ENCODE results near the gene MAPK13.

MAPK13 gene

GRCh38 chr6:36142971-36143838 lies 12.9 kb downstream of the MAPK13 start:
- H3K9me3 ChIP-seq, result peaks cover 33% of the 10 kb centered on the region
- no peak overlapping the region for H3K4me2 ChIP-seq
- H3K4me1 ChIP-seq, result peaks cover 63% of the 10 kb centered on the region
- peaks cover 50% of the 10 kb centered on the region for H3K36me3 ChIP-seq
- H3K4me3 ChIP-seq, result no peak overlapping the region
- TF ChIP-seq Cebpa-rat (IDR thresholded peaks at IDR 0.05), result no peak
- no peaks in the 10 kb centered on the region for H4K20me1 ChIP-seq
- H3K27ac ChIP-seq, result peak overlapping the region; percentile 41; the same call in 1 of the 2 replicates
- H3K9ac ChIP-seq, result no peak overlapping the region
- H3K27me3 ChIP-seq, result no peaks in the 10 kb centered on the region

- H3K36me3 ChIP-seq, result peaks cover 39% of the 10 kb centered on the region
- peaks cover 52% of the 10 kb centered on the region for H3K4me1 ChIP-seq
- H3K4me3 ChIP-seq, result no peak overlapping the region
Measured at GRCh38 chr6:36145495-36145894, 15.2 kb downstream of the MAPK13 start.

GRCh38 chr6:36147294-36147693 lies 17.0 kb downstream of the MAPK13 start:
- H3K9me3 ChIP-seq, result peaks cover 53% of the 10 kb centered on the region
- TF ChIP-seq Cebpa-rat (IDR thresholded peaks at IDR 0.05), result no peak
- H3K4me3 ChIP-seq, result 0 out of 2 replicates have a peak overlapping the region, but pooled peaks have one; percentile 2
- H3K36me3 ChIP-seq, result peaks cover 29% of the 10 kb centered on the region
- H3K27me3 ChIP-seq, result no peaks in the 10 kb centered on the region
- H3K4me1 ChIP-seq, result peaks cover 43% of the 10 kb centered on the region
- H4K20me1 ChIP-seq, result no peaks in the 10 kb centered on the region
- no peak overlapping the region for H3K9ac ChIP-seq
- 0 out of 2 replicates have a peak overlapping the region, but pooled peaks have one; percentile 8 for H3K27ac ChIP-seq
- peak overlapping the region; percentile 42 for H3K4me2 ChIP-seq

More at GRCh38 chr6:36145495-36145894, 15.2 kb downstream of the MAPK13 start:
- H3K9ac ChIP-seq, result no peak overlapping the region
- no peak overlapping the region for H3K4me2 ChIP-seq
- no peaks in the 10 kb centered on the region for H4K20me1 ChIP-seq
- peaks cover 41% of the 10 kb centered on the region for H3K9me3 ChIP-seq
- TF ChIP-seq Cebpa-rat (IDR thresholded peaks at IDR 0.05), result no peak
- H3K27ac ChIP-seq, result no peak overlapping the region; the same call in 1 of the 2 replicates
- no peaks in the 10 kb centered on the region for H3K27me3 ChIP-seq

GRCh38 chr6:36149476-36149875 lies 19.2 kb downstream of the MAPK13 start:
- Histone ChIP-seq H3K9ac (no peak overlapping the region; the same call in 1 of the 2 replicates), H3K27me3 (no peaks in the 10 kb centered on the region), H3K27ac (no peak overlapping the region; the same call in 1 of the 2 replicates), H3K9me3 (peaks cover 72% of the 10 kb centered on the region), H3K4me3 (no peak overlapping the region), H3K4me1 (peaks cover 34% of the 10 kb centered on the region), H3K36me3 (peaks cover 14% of the 10 kb centered on the region), H3K4me2 (peak overlapping the region; percentile 67), H4K20me1 (no peaks in the 10 kb centered on the region)
- TF ChIP-seq Cebpa-rat (IDR thresholded peaks at IDR 0.05), result no peak

GRCh38 chr6:36150283-36150682 lies 20.0 kb downstream of the MAPK13 start:
- Histone ChIP-seq H3K4me2 (peak overlapping the region; percentile 67), H3K9me3 (peaks cover 73% of the 10 kb centered on the region), H3K27ac (peak overlapping the region; percentile 15; the same call in 1 of the 2 replicates), H3K4me3 (no peak overlapping the region), H3K4me1 (peaks cover 34% of the 10 kb centered on the region), H4K20me1 (no peaks in the 10 kb centered on the region), H3K36me3 (peaks cover 7% of the 10 kb centered on the region; the same call in 1 of the 2 replicates), H3K27me3 (no peaks in the 10 kb centered on the region), H3K9ac (no peak overlapping the region; the same call in 1 of the 2 replicates)
- no peak for TF ChIP-seq Cebpa-rat (IDR thresholded peaks at IDR 0.05)

- no peak overlapping the region for H3K27ac ChIP-seq
- H3K9me3 ChIP-seq, result peaks cover 54% of the 10 kb centered on the region
- H3K36me3 ChIP-seq, result peaks cover 8% of the 10 kb centered on the region; the same call in 1 of the 2 replicates
- H3K4me2 ChIP-seq, result no peak overlapping the region
- no peak overlapping the region for H3K4me3 ChIP-seq
- H3K4me1 ChIP-seq, result peaks cover 25% of the 10 kb centered on the region
- no peaks in the 10 kb centered on the region for H3K27me3 ChIP-seq
- H3K9ac ChIP-seq, result no peak overlapping the region
- no peak for TF ChIP-seq Cebpa-rat (IDR thresholded peaks at IDR 0.05)
- H4K20me1 ChIP-seq, result no peaks in the 10 kb centered on the region
Measured at GRCh38 chr6:36154286-36154685, 24.0 kb downstream of the MAPK13 start.

GRCh38 chr6:36155662-36156061 lies 25.3 kb downstream of the MAPK13 start:
- Histone ChIP-seq H4K20me1 (no peaks in the 10 kb centered on the region), H3K4me1 (peaks cover 11% of the 10 kb centered on the region), H3K36me3 (peaks cover 8% of the 10 kb centered on the region; the same call in 1 of the 2 replicates), H3K4me3 (no peak overlapping the region), H3K4me2 (no peak overlapping the region), H3K27ac (no peak overlapping the region), H3K9ac (no peak overlapping the region), H3K27me3 (no peaks in the 10 kb centered on the region), H3K9me3 (peaks cover 54% of the 10 kb centered on the region)
- TF ChIP-seq Cebpa-rat (IDR thresholded peaks at IDR 0.05), result no peak

GRCh38 chr6:36160147-36160760 lies 29.9 kb downstream of the MAPK13 start:
- Histone ChIP-seq H3K4me1 (peaks cover 3% of the 10 kb centered on the region; the same call in 1 of the 2 replicates), H3K9ac (no peak overlapping the region), H4K20me1 (no peaks in the 10 kb centered on the region), H3K36me3 (peaks cover 8% of the 10 kb centered on the region; the same call in 1 of the 2 replicates), H3K27me3 (no peaks in the 10 kb centered on the region), H3K9me3 (peaks cover 14% of the 10 kb centered on the region), H3K4me3 (no peak overlapping the region), H3K27ac (no peak overlapping the region), H3K4me2 (no peak overlapping the region)
- TF ChIP-seq Cebpa-rat (IDR thresholded peaks at IDR 0.05), result no peak

GRCh38 chr6:36169023-36170007 lies 39.0 kb downstream of the MAPK13 start:
- Histone ChIP-seq H3K9ac (no peak overlapping the region; the same call in 1 of the 2 replicates), H3K27ac (no peak overlapping the region), H3K4me1 (no peaks in the 10 kb centered on the region), H3K27me3 (no peaks in the 10 kb centered on the region), H3K4me2 (no peak overlapping the region), H3K4me3 (no peak overlapping the region), H4K20me1 (no peaks in the 10 kb centered on the region), H3K36me3 (no peaks in the 10 kb centered on the region), H3K9me3 (peaks cover 8% of the 10 kb centered on the region; the same call in 1 of the 2 replicates)
- TF ChIP-seq Cebpa-rat (IDR thresholded peaks at IDR 0.05), result no peak
